HG03025 (cell line): ENCODE measurements around the gene TIAM2.

Experiments
- ATAC-seq: cut with Tn5 transposase; IDR thresholded peaks from one replicate; pipeline ENCODE4 v1.9.1; 2021; ENCODE audit warnings: mild to moderate bottlenecking, moderate library complexity; ENCODE audit not compliant: unreplicated experiment, low FRiP score

The TIAM2 gene

DNA sequence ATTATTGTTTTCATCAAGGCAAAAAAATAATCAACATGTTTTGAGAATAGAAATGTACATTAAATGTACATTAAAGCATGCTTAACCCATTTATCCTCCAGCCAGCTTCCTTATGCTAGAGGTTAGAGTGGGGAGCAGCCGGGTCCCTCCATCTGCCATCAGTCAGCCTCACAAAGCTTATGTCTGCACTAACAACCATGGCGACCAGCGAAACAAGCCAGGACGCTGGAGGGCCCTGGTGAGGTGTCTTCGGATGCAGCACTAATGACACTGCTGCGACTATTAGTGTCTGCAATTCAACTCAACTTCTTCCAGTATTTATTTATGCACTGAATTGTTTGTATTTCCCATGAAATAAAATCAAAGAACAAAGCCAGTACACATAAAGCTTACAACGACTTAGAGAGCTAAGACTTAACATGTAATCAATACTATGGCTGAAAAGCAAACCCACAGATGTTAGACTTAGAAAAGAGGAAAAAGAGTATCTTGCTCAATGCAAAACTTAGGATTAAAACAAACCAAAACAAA lies 275.5 kb downstream of the TIAM2 start:
- ATAC-seq, result no peak

DNA sequence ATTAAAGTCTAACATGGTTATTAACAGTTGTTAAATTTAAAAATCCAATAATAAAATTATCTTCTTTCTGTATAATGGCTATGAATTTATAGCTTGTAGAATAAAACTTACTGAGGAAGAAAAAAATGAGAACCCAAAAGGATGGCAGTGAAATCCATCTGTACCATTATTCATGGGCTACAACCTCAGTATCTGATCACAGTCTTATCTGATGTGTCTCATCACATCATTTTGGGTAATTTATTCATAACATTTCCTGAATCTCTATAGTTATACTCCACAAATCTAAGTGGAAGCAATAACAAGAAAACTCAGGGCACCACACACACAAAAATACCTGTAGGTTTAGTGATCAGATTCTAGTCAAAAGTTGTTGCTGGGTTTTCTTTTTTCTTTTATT lies 276.0 kb downstream of the TIAM2 start:
- ATAC-seq, result no peak

- ATAC-seq, result no peak
Measured at GRCh38 chr6:155272353-155273232, 277.5 kb downstream of the TIAM2 start.

GRCh38 chr6:155273431-155273830 lies 278.3 kb downstream of the TIAM2 start:
- ATAC-seq, result no peak

GRCh38 chr6:155274106-155274505 lies 279.0 kb downstream of the TIAM2 start:
- no peak for ATAC-seq

DNA sequence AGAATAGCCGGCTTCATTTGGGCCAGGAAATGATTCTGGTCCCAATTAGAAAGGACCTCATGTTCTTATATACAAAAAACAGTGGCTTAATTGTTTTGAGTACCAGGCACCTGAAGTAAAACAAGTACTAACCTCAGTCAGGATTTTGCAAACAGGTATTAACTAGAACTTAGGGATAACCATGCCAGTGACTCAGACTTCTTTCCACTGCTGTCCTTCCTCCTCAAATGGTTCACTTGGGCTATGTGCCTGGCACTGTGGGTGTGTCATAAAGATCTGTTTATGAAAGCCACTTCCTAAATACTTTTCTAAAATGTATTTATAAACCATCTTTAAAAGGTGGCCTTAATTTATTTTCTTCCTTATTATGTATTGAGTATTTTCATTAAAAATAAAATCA lies 279.4 kb downstream of the TIAM2 start:
- ATAC-seq, result no peak

GRCh38 chr6:155275808-155276480 lies 280.8 kb downstream of the TIAM2 start:
- ATAC-seq, result no peak

- ATAC-seq, result no peak
Measured at GRCh38 chr6:155276638-155277037, 281.5 kb downstream of the TIAM2 start.

- ATAC-seq, result no peak
Measured at GRCh38 chr6:155278319-155279049, 283.4 kb downstream of the TIAM2 start.

- no peak for ATAC-seq
Measured at GRCh38 chr6:155284775-155285174, 289.7 kb downstream of the TIAM2 start.

DNA sequence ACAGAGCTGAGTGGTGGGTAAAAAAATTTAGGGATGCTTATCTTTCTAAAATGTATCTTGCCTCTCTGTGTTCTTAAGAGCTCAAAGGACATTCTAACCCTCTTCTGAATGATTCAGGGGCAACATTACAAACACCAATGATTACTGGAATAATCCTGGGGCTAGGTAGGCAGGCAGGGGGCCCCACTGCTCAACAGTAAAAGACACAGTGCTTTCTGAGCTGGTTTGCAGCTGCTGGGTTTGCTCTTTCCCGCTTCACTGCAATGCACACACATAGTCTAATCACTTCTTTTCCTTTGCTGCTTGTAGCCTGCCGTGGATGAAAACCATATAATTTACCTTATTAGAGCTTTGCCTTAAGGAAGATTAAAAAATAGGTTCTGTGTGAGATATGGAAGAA lies 292.6 kb downstream of the TIAM2 start:
- ATAC-seq, result no peak

DNA sequence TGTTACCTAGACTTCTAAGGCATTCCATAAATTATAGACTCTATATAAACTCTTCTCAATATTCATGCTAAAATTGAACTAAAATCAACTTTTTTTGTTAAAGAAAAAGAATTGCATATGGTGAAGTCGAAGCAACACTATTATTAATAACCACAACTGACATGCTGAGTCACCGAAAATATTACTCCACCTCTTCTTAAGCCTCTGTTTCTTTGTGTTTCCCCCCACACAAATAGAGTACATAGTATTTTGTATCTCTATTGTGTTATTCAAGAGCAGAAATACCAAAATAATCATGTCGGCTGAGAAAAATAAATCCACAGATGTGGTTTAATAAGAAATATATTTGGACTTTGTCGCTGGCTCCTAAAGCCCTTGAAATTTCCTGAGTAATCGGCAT lies 295.4 kb downstream of the TIAM2 start:
- no peak for ATAC-seq

- no peak for ATAC-seq
Measured at GRCh38 chr6:155291291-155291690, 296.2 kb downstream of the TIAM2 start.

DNA sequence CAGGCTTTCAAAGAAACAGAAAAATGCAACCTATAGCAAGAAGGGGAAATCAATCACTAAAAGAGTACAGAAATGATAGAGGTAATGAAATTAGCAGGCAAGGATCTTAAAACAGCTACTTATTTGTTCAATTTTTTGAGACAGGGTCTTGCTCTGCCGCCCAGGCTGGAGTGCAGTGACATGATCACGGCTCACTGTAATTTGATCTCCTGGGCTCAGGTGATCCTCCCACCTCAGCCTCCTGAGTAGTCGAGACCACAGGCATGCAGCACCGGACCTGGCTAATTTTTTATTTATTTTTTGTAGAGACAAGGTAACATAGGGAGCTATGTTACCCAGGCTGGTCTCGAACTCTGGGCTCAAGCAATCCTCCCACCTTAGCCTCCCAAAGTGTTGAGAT lies 297.6 kb downstream of the TIAM2 start:
- ATAC-seq, result no peak

GRCh38 chr6:155297669-155298068 lies 302.6 kb downstream of the TIAM2 start:
- ATAC-seq, result no peak

DNA sequence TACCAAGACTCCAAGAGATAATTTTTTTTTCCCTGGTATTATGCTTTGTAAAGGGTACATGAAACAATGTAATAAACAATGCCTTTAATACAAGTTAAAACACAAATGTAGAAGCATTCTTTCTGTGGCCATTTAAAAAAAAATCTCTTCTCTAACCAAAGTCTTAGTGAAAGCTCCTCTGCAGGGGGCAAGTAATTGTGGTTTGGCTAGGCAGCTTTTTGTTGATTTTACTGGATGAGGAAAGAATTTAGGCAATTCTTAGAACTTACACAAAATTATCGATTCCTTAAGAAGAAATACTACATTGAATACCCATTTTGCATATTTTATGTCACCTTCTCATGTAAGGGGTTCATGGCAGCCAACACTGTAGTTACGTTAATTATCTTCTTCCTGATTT lies 306.8 kb downstream of the TIAM2 start:
- ATAC-seq, result no peak

- no peak for ATAC-seq
Measured at GRCh38 chr6:155303361-155303870, 308.3 kb downstream of the TIAM2 start.

- no peak for ATAC-seq
Measured at GRCh38 chr6:155306958-155307357, 311.8 kb downstream of the TIAM2 start.
